Brain pericyte (primary cell): ENCODE data around the gene CREG2.
A peak's percentile ranks its signal among the peaks of the same experiment; 100 is the strongest.

Experiments used
- DNase-seq: peaks from one replicate; pipeline ENCODE4 v3.0.0-alpha.2; 2012; ENCODE audit warnings: low read depth, low spot score

The CREG2 gene

DNA sequence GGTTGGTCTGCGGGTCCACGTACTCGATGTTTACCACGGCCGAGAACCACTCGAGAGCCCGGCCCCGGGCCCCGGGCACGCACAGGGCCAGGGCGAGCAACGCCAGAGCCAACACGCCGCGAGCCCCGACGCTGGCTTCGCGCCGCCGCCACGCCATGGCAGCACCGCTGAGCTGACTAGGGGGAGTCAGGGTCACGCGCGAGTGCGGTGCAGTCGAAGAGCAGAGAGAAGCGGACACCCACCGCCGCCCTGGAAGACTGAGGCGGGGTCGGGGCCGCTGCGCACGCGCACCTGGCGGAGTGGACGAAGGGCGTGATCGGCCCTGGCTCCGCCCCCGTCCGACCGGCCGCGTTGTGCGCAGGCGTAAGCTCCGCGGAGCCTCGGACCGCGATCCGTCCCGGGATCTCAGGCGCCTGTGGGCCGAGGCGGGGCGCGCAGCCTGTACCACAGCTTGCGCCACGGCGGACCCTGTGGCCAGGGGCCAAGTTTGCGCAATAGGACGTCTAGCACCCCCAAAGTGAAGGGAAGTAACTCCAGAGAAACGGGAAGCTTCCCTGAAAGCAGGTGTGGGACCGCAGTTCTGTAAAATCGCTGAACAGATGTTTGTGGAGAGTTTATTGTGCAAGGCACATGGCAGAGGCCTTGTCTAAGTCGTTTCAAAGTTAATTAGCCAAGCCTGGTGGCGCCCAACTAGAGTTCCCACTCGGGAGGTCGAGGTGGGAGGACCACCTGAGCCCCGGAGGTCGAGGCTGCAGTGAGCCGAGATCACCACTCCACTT lies 78.7 kb downstream of the CREG2 start, which contains the start of gene RNF149:
TSS of gene RNF149 (minus strand) at position 270 of the 779 bp plus-strand sequence. CDS start at position 157, 113 bp downstream.
- DNase-seq: peak; percentile 63

GRCh38 chr2:101307950-101308431 lies 79.3 kb downstream of the CREG2 start:
- DNase-seq: no peak

GRCh38 chr2:101307503-101307902 lies 79.8 kb downstream of the CREG2 start:
- DNase-seq: no peak

DNA sequence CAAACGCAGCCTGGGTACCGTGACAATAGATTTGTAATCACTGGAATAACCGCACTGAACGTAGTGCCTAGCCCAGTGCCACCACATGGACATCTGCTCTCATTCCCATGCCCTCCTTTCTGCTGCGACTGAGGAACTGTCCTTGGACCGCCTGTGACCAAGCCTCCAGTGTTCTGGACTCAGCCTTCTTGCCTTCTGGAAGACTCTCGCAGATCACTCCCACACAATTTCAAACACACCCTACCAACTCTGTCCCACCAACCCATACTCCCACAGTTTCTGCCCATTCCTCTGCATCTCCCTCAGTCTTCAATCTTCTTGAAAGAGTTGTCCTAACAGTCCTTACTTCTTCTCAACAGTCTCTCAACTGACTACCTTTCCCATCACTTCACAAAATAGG lies 80.9 kb downstream of the CREG2 start:
- no peak for DNase-seq

DNA sequence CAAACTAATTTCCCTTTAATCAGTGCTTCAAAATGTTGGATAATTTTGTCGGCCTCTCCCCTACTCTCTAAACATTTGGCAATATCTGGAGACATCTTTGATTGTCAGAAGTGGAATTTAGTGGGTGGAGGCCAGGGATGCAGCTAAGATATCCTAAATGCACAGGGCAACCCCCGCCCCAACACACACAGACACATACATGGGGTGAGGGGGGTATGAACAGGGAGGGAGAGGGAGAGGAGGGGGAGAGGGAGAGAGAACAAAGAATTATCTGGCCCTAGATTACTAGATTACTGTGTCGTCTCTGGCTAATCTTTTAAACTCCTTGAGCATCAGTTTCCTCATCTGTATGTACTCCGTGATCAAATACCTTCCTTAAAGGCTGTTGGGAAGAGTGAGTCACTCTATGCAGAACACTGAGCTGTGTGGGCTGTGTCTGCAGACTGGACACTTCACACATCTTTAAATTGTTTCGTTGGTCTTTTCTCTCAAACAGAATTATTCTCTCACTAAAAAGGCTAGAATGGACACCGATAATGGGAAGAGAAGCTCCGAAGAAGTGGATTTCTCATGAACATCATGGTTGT lies 81.7 kb downstream of the CREG2 start:
- no peak for DNase-seq

GRCh38 chr2:101305035-101305434 lies 82.3 kb downstream of the CREG2 start:
- no peak for DNase-seq

GRCh38 chr2:101303688-101304087 lies 83.6 kb downstream of the CREG2 start:
- DNase-seq: no peak

GRCh38 chr2:101302016-101302415 lies 85.3 kb downstream of the CREG2 start:
- DNase-seq: no peak

DNA sequence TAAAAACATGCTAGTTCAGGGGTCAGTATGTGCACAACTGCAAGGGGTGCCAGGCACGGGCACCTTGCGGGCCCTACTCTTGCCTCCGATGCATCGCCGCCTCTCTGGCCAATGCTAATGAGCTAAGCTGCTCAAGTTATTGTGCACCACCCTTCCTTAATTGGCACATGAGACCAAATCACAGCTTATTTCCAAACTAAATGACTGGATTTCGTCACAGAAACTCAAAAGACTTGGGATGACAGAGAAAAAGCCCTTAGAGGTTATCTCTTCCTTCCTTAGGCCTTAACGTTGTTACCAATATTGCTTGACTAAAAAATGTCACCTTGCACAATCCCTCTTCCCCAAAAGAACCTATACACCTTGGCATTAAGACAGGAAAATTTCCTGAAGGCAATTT lies 86.5 kb downstream of the CREG2 start:
- DNase-seq: no peak

GRCh38 chr2:101300164-101300563 lies 87.1 kb downstream of the CREG2 start:
- DNase-seq: no peak

DNA sequence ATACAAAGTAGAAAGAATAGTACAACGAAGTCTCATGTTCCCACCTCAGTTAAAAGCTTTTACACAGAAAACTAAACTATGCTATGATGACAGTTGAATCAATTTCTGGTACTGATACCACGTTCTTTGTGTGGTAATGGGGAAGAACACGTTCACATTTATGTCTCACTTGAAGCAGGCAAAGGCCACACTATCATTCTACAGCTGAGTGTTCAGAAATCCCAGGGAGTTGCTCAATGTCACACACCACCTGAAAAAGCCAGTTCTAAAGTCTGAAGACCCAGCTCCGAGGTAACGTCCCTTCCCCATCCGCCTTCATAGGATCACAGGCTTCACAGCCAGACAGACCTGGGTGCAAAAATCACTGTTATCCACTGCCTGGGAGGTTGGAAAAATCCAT lies 87.7 kb downstream of the CREG2 start:
- no peak for DNase-seq

DNA sequence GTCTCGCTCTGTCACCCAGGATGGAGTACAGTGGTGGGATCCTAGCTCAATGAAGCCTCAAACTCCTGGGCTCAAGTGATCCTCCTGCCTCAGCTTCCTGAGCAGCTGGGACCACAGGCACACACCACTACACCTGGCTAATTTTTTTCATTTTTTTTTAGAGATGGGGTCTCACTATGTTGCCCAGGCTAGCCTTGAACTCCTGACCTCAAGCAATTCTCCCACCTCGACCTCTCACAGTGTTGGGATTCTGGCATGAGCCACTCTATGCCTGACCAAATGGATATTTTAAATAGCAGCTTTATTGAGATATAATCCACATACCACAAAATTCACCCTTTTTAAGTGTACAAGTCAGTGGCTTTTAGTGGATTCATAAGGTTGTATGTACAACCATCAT lies 89.9 kb downstream of the CREG2 start:
- no peak for DNase-seq

DNA sequence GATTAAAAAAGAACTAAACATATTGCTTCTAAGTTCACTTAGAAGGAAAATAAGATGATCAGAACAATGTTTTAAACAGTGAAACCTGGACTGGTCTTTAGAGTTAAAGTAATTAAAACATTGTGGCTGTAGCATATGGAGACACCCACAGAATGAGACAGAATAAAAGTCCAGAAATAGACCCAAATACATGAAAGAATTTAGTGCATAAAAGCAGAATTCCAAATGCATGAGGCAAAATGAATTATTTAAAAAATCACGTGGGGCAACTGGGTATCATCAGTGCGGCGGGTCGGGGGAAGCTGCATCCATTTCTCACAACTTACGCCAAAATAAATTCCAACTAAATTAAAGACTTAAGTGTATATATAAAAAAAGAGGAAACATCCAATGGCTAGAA lies 90.9 kb downstream of the CREG2 start:
- DNase-seq: no peak

DNA sequence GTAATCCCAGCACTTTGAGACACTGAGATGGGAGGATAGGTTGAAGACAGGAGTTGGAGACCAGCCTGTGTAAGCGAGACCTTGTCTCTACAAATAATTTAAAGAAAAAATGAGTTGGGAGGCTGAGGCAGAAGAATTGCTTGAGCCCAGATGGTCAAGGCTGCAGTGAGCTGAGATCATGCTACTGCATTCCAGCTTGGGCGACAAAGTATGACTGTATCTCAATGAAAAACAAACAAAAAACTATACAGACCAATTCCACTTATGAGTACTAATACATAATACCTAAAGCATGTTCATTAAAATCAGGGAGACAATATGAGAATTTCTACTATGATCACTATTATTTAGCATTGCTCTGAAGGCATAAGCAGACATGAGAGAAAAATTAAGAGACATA lies 91.4 kb downstream of the CREG2 start:
- DNase-seq: no peak
